Measurements from ENCODE around the gene RGP1.

RGP1 gene

DNA sequence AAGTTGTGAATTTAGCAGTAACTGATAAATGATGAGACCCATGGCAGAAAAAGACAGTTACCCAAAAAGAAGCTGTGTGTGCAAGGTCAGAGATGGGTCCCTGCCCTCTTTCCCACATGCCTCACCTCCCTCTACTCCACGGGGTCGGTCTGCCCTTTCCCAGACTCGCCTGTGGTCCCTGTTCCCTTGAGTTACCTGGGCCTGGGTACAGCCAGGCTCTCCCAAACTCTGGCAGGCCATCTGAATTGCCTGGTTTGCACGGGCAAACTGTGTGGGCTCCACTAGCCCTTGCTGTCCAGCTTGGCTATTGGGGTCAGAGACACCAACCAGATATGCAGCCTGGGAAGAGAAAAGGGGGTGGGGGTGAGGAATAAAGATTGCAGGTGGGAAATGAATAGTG is 40.9 kb upstream of the RGP1 start:
- Histone ChIP-seq H3K9ac (ENCODE audit: low read length) (no peak overlapping the region), H3K36me3 (replicated peaks; ENCODE audit: low read depth, low read length) (peaks cover 76% of the 10 kb centered on the region), H4K20me1 (ENCODE audit: insufficient read depth, low read length) (no peaks in the 10 kb centered on the region), H2AFZ (ENCODE audit: low read depth, low read length) (no peak overlapping the region), H3K27ac (ENCODE audit: low read length) (no peak overlapping the region), H3K79me2 (ENCODE audit: low read length) (no peaks in the 10 kb centered on the region), H3K4me3 (ENCODE audit: low read length) (no peak overlapping the region), H3K4me1 (ENCODE audit: low read length) (no peaks in the 10 kb centered on the region), H3K4me2 (ENCODE audit: low read length) (no peak overlapping the region), H3K27me3 (ENCODE audit: low read depth, low read length) (no peaks in the 10 kb centered on the region), H3K9me3 (ENCODE audit: insufficient read depth, low read length) (no peaks in the 10 kb centered on the region)
- TF ChIP-seq, protein P1, sequence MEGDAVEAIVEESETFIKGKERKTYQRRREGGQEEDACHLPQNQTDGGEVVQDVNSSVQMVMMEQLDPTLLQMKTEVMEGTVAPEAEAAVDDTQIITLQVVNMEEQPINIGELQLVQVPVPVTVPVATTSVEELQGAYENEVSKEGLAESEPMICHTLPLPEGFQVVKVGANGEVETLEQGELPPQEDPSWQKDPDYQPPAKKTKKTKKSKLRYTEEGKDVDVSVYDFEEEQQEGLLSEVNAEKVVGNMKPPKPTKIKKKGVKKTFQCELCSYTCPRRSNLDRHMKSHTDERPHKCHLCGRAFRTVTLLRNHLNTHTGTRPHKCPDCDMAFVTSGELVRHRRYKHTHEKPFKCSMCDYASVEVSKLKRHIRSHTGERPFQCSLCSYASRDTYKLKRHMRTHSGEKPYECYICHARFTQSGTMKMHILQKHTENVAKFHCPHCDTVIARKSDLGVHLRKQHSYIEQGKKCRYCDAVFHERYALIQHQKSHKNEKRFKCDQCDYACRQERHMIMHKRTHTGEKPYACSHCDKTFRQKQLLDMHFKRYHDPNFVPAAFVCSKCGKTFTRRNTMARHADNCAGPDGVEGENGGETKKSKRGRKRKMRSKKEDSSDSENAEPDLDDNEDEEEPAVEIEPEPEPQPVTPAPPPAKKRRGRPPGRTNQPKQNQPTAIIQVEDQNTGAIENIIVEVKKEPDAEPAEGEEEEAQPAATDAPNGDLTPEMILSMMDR (IDR thresholded peaks at IDR 0.05; ENCODE audit: low read depth, low read length) = no peak
- no peak for TF ChIP-seq EZH2phosphoT487 (IDR thresholded peaks at IDR 0.05; ENCODE audit: low read depth)

- Histone ChIP-seq H3K27ac (ENCODE audit: low read length) (no peak overlapping the region), H2AFZ (ENCODE audit: low read depth, low read length) (no peak overlapping the region), H3K4me1 (ENCODE audit: low read length) (no peaks in the 10 kb centered on the region), H3K9me3 (ENCODE audit: insufficient read depth, low read length) (no peaks in the 10 kb centered on the region), H3K4me3 (ENCODE audit: low read length) (no peak overlapping the region), H4K20me1 (ENCODE audit: insufficient read depth, low read length) (no peaks in the 10 kb centered on the region), H3K4me2 (ENCODE audit: low read length) (no peak overlapping the region), H3K79me2 (ENCODE audit: low read length) (no peaks in the 10 kb centered on the region), H3K27me3 (ENCODE audit: low read depth, low read length) (no peaks in the 10 kb centered on the region), H3K36me3 (replicated peaks; ENCODE audit: low read depth, low read length) (peaks cover 69% of the 10 kb centered on the region), H3K9ac (ENCODE audit: low read length) (no peak overlapping the region)
- TF ChIP-seq, protein P1 (IDR thresholded peaks at IDR 0.05; ENCODE audit: low read depth, low read length) = no peak
These were observed 38.1 kb upstream of the RGP1 start for GRCh38 chr9:35710818-35711500.

- H3K36me3 ChIP-seq (replicated peaks; ENCODE audit: low read depth, low read length) = peaks cover 68% of the 10 kb centered on the region
- H3K9me3 ChIP-seq (ENCODE audit: insufficient read depth, low read length) = no peaks in the 10 kb centered on the region
- H3K4me2 ChIP-seq (ENCODE audit: low read length) = no peak overlapping the region
- TF ChIP-seq, protein P1 (IDR thresholded peaks at IDR 0.05; ENCODE audit: low read depth, low read length) = no peak
- no peak for TF ChIP-seq EZH2phosphoT487 (IDR thresholded peaks at IDR 0.05; ENCODE audit: low read depth)
- no peak overlapping the region for H3K4me3 ChIP-seq (ENCODE audit: low read length)
- H3K4me1 ChIP-seq (ENCODE audit: low read length) = no peaks in the 10 kb centered on the region
- H3K79me2 ChIP-seq (ENCODE audit: low read length) = no peaks in the 10 kb centered on the region
- H3K9ac ChIP-seq (ENCODE audit: low read length) = no peak overlapping the region
- no peaks in the 10 kb centered on the region for H3K27me3 ChIP-seq (ENCODE audit: low read depth, low read length)
- no peaks in the 10 kb centered on the region for H4K20me1 ChIP-seq (ENCODE audit: insufficient read depth, low read length)
- no peak overlapping the region for H2AFZ ChIP-seq (ENCODE audit: low read depth, low read length)
- H3K27ac ChIP-seq (ENCODE audit: low read length) = no peak overlapping the region
These were observed 37.3 kb upstream of the RGP1 start for GRCh38 chr9:35711501-35712428.

DNA sequence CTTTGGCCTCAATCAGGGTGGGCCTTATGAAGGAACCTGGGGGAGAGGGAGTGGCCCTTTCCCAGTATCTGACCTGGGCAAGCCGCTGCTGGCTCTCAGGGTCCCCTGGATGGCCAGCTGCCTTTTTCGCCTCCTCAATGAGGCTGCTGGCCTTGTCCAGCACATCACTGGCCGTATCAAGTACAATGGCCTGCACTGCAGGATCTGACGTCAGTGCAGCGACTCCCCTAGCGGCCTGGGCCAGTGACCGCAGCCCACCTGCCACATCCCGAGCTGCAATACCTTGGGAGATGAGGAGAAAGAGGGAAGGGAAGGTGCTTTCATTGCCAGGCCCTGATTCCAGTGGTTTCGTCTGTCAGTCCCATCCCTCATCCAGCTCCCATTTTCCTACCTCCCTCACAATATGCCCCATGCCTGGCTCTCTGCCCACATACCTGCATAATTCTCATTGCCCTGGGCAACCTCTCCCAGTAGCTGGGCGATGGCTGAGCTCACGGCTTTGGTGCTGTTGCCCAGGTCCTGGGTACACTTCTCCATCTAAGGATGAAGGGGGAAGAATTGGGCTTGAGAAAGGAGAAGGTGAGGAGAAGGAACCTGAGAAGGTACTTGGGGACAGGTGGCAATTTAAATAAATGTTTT is 36.2 kb upstream of the RGP1 start:
- Histone ChIP-seq H3K4me1 (ENCODE audit: low read length) (no peaks in the 10 kb centered on the region), H3K4me2 (ENCODE audit: low read length) (no peak overlapping the region), H3K9me3 (ENCODE audit: insufficient read depth, low read length) (no peaks in the 10 kb centered on the region), H3K27me3 (ENCODE audit: low read depth, low read length) (no peaks in the 10 kb centered on the region), H3K79me2 (ENCODE audit: low read length) (no peaks in the 10 kb centered on the region), H4K20me1 (ENCODE audit: insufficient read depth, low read length) (no peaks in the 10 kb centered on the region), H2AFZ (ENCODE audit: low read depth, low read length) (no peak overlapping the region), H3K36me3 (replicated peaks; ENCODE audit: low read depth, low read length) (peaks cover 68% of the 10 kb centered on the region), H3K27ac (ENCODE audit: low read length) (no peak overlapping the region), H3K9ac (ENCODE audit: low read length) (no peak overlapping the region), H3K4me3 (ENCODE audit: low read length) (no peak overlapping the region)
- TF ChIP-seq, protein P1 (IDR thresholded peaks at IDR 0.05; ENCODE audit: low read depth, low read length) = no peak
- TF ChIP-seq EZH2phosphoT487 (IDR thresholded peaks at IDR 0.05; ENCODE audit: low read depth) = no peak

Data from OCI-LY3 (cell line).